Thoracic aorta (tissue), 2 donors: ENCODE data around the gene PRSS38. TPM values are rescaled to one million over a fixed set of nuclear protein-coding genes. Genes with fewer than 3 reads are reported as not detected.

Source experiments
- ATAC-seq: fragments of 150-250 bp; one replicate; pipeline ENCODE4 v1.8.0; 2017; ENCODE audit warnings: low read depth; ENCODE audit not compliant: insufficient number of reproducible peaks, low FRiP score
- DNase-seq: peaks from one replicate; pipeline ENCODE4 v3.0.0-alpha.2; 2020; ENCODE audit warnings: low spot score
- H3K27ac ChIP-seq, 2 donors: fragments of 200-600 bp; sonication (generic); 1 replicate in 1 of 2; 2 replicates in 1 of 2; pipeline ENCODE4 v1.5.1; 2016; ENCODE audit warnings: mild to moderate bottlenecking in 2 of 2, moderate library complexity in 2 of 2
- H3K27me3 ChIP-seq: fragments of 200-600 bp; sonication (generic); replicated peaks from 2 replicates; pipeline ENCODE4 v1.6.0; 2016; ENCODE audit warnings: mild to moderate bottlenecking; ENCODE audit not compliant: insufficient read depth
- H3K36me3 ChIP-seq: fragments of 200-600 bp; sonication (generic); one replicate; pipeline ENCODE4 v1.5.1; 2016
- H3K4me1 ChIP-seq, 2 donors: fragments of 200-600 bp; sonication (generic); 1 replicate in 1 of 2; 2 replicates in 1 of 2; pipeline versions ENCODE4 v1.5.1 to v1.6.0; 2016; ENCODE audit warnings: low read depth in 2 of 2, mild to moderate bottlenecking in 1 of 2; ENCODE audit not compliant: control insufficient read depth in 1 of 2
- H3K4me3 ChIP-seq: fragments of 200-600 bp; sonication (generic); 2 replicates; pipeline ENCODE4 v1.5.1; 2016; ENCODE audit warnings: mild to moderate bottlenecking
- H3K9me3 ChIP-seq: fragments of 200-600 bp; sonication (generic); 2 replicates; pipeline ENCODE4 v1.5.1; 2016
- total RNA-seq, 2 donors: library from RNA; depleted of rRNA; stranded (reverse); fragments of >200 nt; gene quantifications; one replicate each; pipeline versions ENCODE4 v1.1.0 to v1.2.3, GENCODE V29; 2016
- TF ChIP-seq, protein P1 (sequence below): fragments of 200-600 bp; sonication (generic); IDR thresholded peaks from one replicate; pipeline ENCODE4 v1.5.1; 2019; ENCODE audit warnings: antibody characterized with exemption

The PRSS38 gene
- total RNA-seq, 2 donors from 2014 or later, result not detected

DNA sequence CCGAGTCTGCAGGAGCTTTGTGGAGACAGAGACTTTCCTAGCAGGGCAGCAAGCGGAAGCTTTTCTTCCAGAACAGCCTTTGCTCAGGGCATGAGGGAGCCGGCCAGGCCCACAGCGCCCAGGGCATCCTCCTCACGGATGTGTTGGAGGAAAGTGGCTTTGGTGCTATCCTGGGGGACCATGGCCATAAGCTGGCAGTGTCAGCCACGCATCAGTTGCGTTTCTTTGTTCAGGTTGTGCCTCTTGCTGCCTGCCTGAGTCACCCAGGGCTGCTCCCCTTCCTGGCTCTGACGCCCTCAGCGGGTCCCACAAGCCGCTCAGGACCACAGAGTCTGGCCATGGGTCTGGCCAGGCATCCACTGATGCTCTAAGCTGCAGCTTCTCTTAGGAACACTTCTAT, 39.6 kb upstream of the PRSS38 start:
- Histone ChIP-seq H3K4me1 (peaks cover 0 to 17% of the 10 kb centered on the region in 2 donors), H3K9me3 (no peaks in the 10 kb centered on the region), H3K27ac (no peak overlapping the region), H3K27me3 (no peaks in the 10 kb centered on the region), H3K4me3 (no peak overlapping the region), H3K36me3 (no peaks in the 10 kb centered on the region)
- TF ChIP-seq, protein P1, sequence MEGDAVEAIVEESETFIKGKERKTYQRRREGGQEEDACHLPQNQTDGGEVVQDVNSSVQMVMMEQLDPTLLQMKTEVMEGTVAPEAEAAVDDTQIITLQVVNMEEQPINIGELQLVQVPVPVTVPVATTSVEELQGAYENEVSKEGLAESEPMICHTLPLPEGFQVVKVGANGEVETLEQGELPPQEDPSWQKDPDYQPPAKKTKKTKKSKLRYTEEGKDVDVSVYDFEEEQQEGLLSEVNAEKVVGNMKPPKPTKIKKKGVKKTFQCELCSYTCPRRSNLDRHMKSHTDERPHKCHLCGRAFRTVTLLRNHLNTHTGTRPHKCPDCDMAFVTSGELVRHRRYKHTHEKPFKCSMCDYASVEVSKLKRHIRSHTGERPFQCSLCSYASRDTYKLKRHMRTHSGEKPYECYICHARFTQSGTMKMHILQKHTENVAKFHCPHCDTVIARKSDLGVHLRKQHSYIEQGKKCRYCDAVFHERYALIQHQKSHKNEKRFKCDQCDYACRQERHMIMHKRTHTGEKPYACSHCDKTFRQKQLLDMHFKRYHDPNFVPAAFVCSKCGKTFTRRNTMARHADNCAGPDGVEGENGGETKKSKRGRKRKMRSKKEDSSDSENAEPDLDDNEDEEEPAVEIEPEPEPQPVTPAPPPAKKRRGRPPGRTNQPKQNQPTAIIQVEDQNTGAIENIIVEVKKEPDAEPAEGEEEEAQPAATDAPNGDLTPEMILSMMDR, result no peak
- DNase-seq (no peak), ATAC-seq (no peak)

DNA sequence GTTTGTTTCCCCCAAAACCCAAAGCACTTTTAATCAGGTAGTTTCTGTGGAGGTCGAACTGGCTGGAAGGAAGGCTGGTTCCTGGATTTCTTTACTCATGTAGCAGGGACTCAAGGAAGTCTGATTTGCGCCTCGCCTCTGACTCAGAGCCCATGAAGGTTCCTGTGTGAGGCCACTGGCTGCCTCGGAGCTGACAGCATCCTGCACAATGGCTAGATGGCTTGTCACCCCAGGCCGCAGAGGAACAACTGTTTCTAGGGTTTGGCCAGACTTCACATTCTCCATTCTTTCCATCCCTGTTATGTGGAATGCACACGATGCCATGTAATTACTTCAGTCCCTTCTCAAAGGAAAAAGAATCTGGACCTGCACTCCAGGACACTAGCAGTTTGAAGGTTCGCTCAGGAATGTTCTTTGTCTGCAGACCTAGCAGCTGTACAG, 39.1 kb upstream of the PRSS38 start:
- H3K4me1 ChIP-seq, result peaks cover 0 to 17% of the 10 kb centered on the region in 2 donors
- H3K4me3 ChIP-seq, result no peak overlapping the region
- H3K9me3 ChIP-seq, result no peaks in the 10 kb centered on the region
- no peak for ATAC-seq
- no peaks in the 10 kb centered on the region for H3K27me3 ChIP-seq
- TF ChIP-seq, protein P1, result no peak
- DNase-seq, result no peak
- H3K36me3 ChIP-seq, result no peaks in the 10 kb centered on the region
- no peak overlapping the region for H3K27ac ChIP-seq

DNA sequence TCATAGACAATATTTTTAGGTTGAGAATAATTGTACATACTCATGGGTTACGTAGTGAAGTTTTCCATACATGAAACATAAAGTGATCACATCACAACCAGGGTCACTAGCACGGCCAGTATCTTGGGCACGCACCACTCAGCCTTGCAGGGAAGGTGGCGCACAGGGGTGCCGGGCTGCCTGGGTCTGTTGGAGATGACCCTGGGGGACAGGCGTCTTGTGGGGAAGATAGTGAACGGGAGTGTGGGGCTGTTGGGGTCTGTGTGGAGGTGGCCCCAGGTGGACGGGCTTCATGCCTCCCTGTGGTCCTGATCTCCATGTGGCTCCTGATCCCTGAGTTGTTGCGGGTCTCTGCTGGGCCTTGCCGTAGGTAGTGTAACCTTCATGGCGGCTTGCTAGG, 38.3 kb upstream of the PRSS38 start:
- H3K27ac ChIP-seq, result no peak overlapping the region
- no peaks in the 10 kb centered on the region for H3K27me3 ChIP-seq
- DNase-seq (no peak), ATAC-seq (no peak)
- no peak overlapping the region for H3K4me3 ChIP-seq
- no peaks in the 10 kb centered on the region for H3K9me3 ChIP-seq
- H3K36me3 ChIP-seq, result no peaks in the 10 kb centered on the region
- TF ChIP-seq, protein P1, result no peak
- peaks cover 0 to 17% of the 10 kb centered on the region in 2 donors for H3K4me1 ChIP-seq

DNA sequence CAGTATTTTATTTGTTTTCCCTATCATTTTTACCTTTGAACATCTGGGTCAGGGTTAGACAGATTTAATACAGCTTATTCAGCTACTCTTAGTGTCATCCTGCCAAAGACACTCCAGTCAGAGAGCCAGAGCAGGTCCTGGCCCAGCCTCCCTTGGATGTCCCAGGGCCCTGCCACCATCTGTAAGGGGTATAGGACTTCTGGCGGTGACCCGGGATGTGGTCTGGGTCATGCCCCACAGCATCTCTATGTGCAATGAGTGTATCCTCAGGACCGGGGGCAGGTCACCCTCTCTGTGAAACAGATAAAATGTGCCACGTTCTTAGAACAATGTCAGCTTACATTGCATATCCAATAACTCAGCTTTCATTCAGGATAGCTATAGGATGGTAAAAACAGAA, 37.8 kb upstream of the PRSS38 start:
- no peak for DNase-seq
- no peaks in the 10 kb centered on the region for H3K36me3 ChIP-seq
- TF ChIP-seq, protein P1, result no peak

DNA sequence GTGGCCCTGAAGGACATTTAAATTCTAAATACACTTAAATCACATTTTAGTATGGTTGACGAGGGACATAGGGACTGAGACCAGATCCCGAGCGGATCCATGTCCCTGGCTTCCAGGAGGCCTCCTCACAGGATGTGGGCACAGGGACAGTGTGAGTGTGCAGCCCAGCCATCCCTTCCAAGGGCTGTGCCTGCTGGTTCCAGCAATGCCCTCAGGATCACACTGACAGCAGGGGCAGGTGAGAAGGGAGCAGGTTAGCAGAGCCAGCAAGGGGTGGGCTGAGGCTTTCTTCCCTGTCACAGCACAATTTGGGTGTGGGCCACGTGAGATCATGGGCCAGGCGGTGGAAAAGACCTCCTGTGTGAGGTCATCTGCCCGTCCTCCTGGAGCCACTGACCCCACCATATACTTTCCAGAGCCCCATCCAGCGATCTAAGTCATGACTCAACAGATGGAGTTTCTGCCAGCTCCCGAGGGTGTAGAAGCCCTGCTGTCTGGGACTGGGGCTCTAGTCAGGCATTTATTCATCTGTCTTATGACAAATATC, 37.0 kb upstream of the PRSS38 start:
- no peak overlapping the region for H3K4me3 ChIP-seq
- H3K27me3 ChIP-seq, result no peaks in the 10 kb centered on the region
- TF ChIP-seq, protein P1, result no peak
- no peaks in the 10 kb centered on the region for H3K36me3 ChIP-seq
- ATAC-seq, result no peak
- peaks cover 0 to 17% of the 10 kb centered on the region in 2 donors for H3K4me1 ChIP-seq
- no peaks in the 10 kb centered on the region for H3K9me3 ChIP-seq
- no peak overlapping the region for H3K27ac ChIP-seq
- DNase-seq, result no peak

More for the DNA sequence above, 37.8 kb upstream of the PRSS38 start:
- no peak overlapping the region for H3K27ac ChIP-seq
- no peaks in the 10 kb centered on the region for H3K27me3 ChIP-seq
- ATAC-seq, result no peak
- no peak overlapping the region for H3K4me3 ChIP-seq
- H3K4me1 ChIP-seq, result peaks cover 0 to 17% of the 10 kb centered on the region in 2 donors
- no peaks in the 10 kb centered on the region for H3K9me3 ChIP-seq
